Upper lobe of left lung (tissue), 6 donors: ENCODE data around the gene PSTPIP2. TPM values are rescaled to one million over a fixed set of nuclear protein-coding genes. Genes with fewer than 3 reads are reported as not detected.

Source experiments
- ATAC-seq, 2 donors: fragments of 200-7000 bp; cut with Tn5 transposase; one replicate each; pipeline ENCODE4 v1.9.1; 2022; ENCODE audit warnings: mild to moderate bottlenecking in 2 of 2, moderate library complexity in 2 of 2; ENCODE audit not compliant: low FRiP score in 2 of 2
- DNase-seq, 2 donors: peaks; one replicate each; pipeline ENCODE4 v3.0.0-alpha.2; 2019 to 2020
- H3K27ac ChIP-seq, 4 donors: fragments of 200-600 bp; sonication (generic); one replicate each; pipeline ENCODE4 v1.5.1; 2016 to 2019
- H3K27me3 ChIP-seq, 4 donors: fragments of 200-600 bp; sonication (generic); one replicate each; pipeline ENCODE4 v1.5.1; 2017 to 2019
- H3K36me3 ChIP-seq, 4 donors: fragments of 200-600 bp; sonication (generic); one replicate each; pipeline ENCODE4 v1.5.1; 2016 to 2019
- H3K4me1 ChIP-seq, 4 donors: fragments of 200-600 bp; sonication (generic); one replicate each; pipeline ENCODE4 v1.5.1; 2018 to 2019
- H3K4me3 ChIP-seq, 4 donors: fragments of 200-600 bp; sonication (generic); one replicate each; pipeline ENCODE4 v1.5.1; 2017 to 2019; ENCODE audit warnings: mild to moderate bottlenecking in 2 of 4, moderate library complexity in 1 of 4
- H3K9me3 ChIP-seq, 4 donors: fragments of 200-600 bp; sonication (generic); one replicate each; pipeline ENCODE4 v1.5.1; 2018 to 2019
- EP300 ChIP-seq, 4 donors: sonication (generic); formaldehyde crosslinking; IDR thresholded peaks; one replicate each; pipeline ENCODE4 v1.5.1; 2017; ENCODE audit warnings: antibody characterized with exemption in 4 of 4, control low read depth in 2 of 4
- POLR2A ChIP-seq, 4 donors: fragments of 450-650 bp; IDR thresholded peaks; one replicate each; pipeline ENCODE4 v1.5.1; 2016 to 2017; ENCODE audit warnings: antibody characterized with exemption in 4 of 4, mild to moderate bottlenecking in 2 of 4
- POLR2AphosphoS5 ChIP-seq, 2 donors: sonication (generic); formaldehyde crosslinking; IDR thresholded peaks; one replicate each; pipeline ENCODE4 v1.5.1; 2017; ENCODE audit warnings: antibody characterized with exemption in 2 of 2
- WGBS, 2 donors: methylation state at CpG; one replicate each; pipeline ENCODE4 v1.1.5; 2017 to 2018; 5-methylcytosine and 5-hydroxymethylcytosine counted together
- total RNA-seq, 6 donors: library from RNA; depleted of rRNA in 4 of 6; stranded (reverse); fragments of >200 nt in 4 of 6; gene quantifications; one replicate each; pipeline versions ENCODE4 v1.1.0 to v1.2.1, GENCODE V29; 2016 to 2021
- TF ChIP-seq, protein P1 (sequence below), 6 experiments: fragments of 450-650 bp in 4 of 6; fragments of 200-600 bp in 2 of 6; sonication (generic) in 2 of 6; IDR thresholded peaks; one replicate each; pipeline ENCODE4 v1.5.1; 2016 to 2019; ENCODE audit warnings: antibody characterized with exemption in 6 of 6
- donor health status: DM: no; HTN: no; CAD: no; lungs with moderate emphysema.
- donor health status: DM: no; HTN: yes; CAD: no; lungs with severe emphysema.

The PSTPIP2 gene
- total RNA-seq, 6 donors from 2014 or later: 8.9 to 48.2 (median 13.0) TPM

DNA sequence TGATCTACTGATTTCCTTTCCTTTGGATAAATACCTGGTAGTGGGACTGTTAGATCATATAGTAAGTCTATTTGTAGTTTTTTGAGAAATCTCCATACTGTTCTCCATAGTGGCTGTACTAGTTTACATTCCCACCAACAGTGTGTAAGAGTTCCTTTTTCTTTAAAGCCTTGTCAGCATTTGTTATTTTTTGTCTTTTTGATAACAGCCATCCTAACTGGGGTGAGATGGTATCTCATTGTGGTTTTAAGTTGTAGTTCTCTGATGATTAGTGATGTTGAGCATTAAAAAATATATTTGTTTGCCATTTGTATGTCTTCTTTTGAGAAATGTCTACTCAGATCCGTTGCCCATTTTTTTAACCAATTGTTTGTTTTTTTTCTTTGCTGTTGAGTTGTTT, 71.0 kb downstream of the PSTPIP2 start:
- Histone ChIP-seq H3K4me1 (peaks cover 0 to 3% (median 0%) of the 10 kb centered on the region in 4 donors), H3K27ac (no peak overlapping the region), H3K27me3 (no peaks in the 10 kb centered on the region), H3K9me3 (no peaks in the 10 kb centered on the region), H3K36me3 (no peaks in the 10 kb centered on the region), H3K4me3 (no peak overlapping the region)
- WGBS, 2 donors: 75 to 82% methylated on average over 1 of the region's 1 CpG
- no peak for DNase-seq
- no peak for ATAC-seq
- TF ChIP-seq POLR2A (IDR thresholded peaks at IDR 0.05): no peak
- TF ChIP-seq, protein P1, sequence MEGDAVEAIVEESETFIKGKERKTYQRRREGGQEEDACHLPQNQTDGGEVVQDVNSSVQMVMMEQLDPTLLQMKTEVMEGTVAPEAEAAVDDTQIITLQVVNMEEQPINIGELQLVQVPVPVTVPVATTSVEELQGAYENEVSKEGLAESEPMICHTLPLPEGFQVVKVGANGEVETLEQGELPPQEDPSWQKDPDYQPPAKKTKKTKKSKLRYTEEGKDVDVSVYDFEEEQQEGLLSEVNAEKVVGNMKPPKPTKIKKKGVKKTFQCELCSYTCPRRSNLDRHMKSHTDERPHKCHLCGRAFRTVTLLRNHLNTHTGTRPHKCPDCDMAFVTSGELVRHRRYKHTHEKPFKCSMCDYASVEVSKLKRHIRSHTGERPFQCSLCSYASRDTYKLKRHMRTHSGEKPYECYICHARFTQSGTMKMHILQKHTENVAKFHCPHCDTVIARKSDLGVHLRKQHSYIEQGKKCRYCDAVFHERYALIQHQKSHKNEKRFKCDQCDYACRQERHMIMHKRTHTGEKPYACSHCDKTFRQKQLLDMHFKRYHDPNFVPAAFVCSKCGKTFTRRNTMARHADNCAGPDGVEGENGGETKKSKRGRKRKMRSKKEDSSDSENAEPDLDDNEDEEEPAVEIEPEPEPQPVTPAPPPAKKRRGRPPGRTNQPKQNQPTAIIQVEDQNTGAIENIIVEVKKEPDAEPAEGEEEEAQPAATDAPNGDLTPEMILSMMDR (IDR thresholded peaks at IDR 0.05): no peak
- no peak for TF ChIP-seq POLR2AphosphoS5 (IDR thresholded peaks at IDR 0.05)
- TF ChIP-seq EP300 (IDR thresholded peaks at IDR 0.05): no peak

DNA sequence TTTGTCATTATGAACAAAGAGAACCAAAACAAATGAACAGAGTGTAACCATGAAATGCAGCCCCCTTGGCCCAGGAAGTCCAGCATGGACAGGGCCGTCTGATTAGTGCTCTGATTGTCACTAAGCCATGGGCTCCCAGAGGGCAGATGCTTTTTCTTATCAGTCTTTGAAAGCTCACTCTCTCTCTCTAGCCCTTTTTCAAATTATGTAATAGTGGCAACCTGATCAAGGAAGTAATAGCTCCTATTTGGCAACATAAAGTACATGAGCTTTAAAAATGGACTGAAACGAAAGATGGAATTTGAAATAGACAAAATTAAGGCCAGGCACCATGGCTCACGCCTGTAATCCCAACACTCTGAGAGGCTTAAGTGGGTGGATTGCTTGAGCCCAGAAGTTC, 72.5 kb downstream of the PSTPIP2 start:
- TF ChIP-seq, protein P1 (IDR thresholded peaks at IDR 0.05): no peak
- TF ChIP-seq POLR2A (IDR thresholded peaks at IDR 0.05) (no peak), POLR2AphosphoS5 (IDR thresholded peaks at IDR 0.05) (no peak), EP300 (IDR thresholded peaks at IDR 0.05) (no peak)
- 73 to 76% methylated on average over 3 of the region's 3 CpGs for WGBS, 2 donors
- Histone ChIP-seq H3K9me3 (no peaks in the 10 kb centered on the region), H3K27ac (no peak overlapping the region), H3K36me3 (no peaks in the 10 kb centered on the region), H3K27me3 (no peaks in the 10 kb centered on the region), H3K4me3 (no peak overlapping the region), H3K4me1 (peaks cover 0 to 3% (median 0%) of the 10 kb centered on the region in 4 donors)
- no peak for DNase-seq
- no peak for ATAC-seq

DNA sequence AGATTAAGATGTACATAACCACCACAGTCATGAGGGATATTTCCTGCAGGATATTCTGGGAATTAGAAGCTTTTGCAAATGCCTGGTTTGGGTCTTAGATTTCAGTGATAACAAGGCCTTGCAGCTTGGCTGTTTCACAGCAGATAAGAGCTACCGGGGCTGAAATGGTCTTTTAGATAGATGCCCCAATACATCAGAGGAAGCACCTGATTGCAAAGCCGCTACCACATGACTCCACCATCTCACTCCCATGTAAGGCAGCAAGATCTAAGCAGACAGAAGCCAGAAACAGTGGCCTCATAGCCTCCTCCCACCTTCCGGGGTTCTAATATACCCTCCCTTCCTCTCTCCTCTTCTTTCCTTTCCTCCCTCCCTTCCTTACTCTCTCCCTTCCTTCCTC, 73.8 kb downstream of the PSTPIP2 start:
- WGBS, 2 donors: 48 to 51% methylated on average over 3 of the region's 3 CpGs
- H3K36me3 ChIP-seq: no peaks in the 10 kb centered on the region

DNA sequence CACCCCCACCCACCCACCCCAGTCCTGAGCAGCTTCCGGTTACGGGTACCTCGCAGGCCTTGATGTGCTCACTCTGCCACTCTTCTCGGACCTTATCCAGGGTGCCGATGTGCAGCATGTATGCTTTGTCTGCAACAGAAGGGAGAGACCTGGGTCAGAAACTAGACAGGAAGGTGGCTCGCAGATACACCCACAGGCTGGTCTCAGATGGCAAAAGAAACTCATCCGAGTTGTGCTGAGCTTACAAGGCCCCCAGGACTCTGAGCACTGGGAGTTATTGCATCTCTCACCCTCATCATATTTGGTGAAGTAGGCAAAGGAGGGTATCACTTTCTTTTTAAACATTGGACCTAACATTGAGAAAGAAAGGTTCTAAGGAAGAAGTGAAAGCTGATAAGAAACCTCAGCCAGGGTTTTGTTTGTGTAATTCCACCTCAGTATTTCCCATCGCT, 74.3 kb downstream of the PSTPIP2 start:
- 67 to 75% methylated on average over 6 to 8 of the region's 8 CpGs for WGBS, 2 donors
- TF ChIP-seq, protein P1 (IDR thresholded peaks at IDR 0.05): no peak
- TF ChIP-seq POLR2A (IDR thresholded peaks at IDR 0.05) (no peak), EP300 (IDR thresholded peaks at IDR 0.05) (no peak), POLR2AphosphoS5 (IDR thresholded peaks at IDR 0.05) (no peak)
- no peaks in the 10 kb centered on the region for H3K27me3 ChIP-seq
- no peak for DNase-seq
- H3K4me1 ChIP-seq: peaks cover 0 to 3% (median 0%) of the 10 kb centered on the region in 4 donors
- no peak overlapping the region for H3K4me3 ChIP-seq
- no peaks in the 10 kb centered on the region for H3K36me3 ChIP-seq
- no peak for ATAC-seq
- H3K27ac ChIP-seq: peak overlapping the region in 2 of 4 donors; percentile 32 to 69
- no peaks in the 10 kb centered on the region for H3K9me3 ChIP-seq

More for the DNA sequence above, 73.8 kb downstream of the PSTPIP2 start:
- ATAC-seq (no peak), DNase-seq (no peak)
- TF ChIP-seq POLR2A (IDR thresholded peaks at IDR 0.05) (no peak), POLR2AphosphoS5 (IDR thresholded peaks at IDR 0.05) (no peak), EP300 (IDR thresholded peaks at IDR 0.05) (no peak)
- TF ChIP-seq, protein P1 (IDR thresholded peaks at IDR 0.05): no peak
- peaks cover 0 to 3% (median 0%) of the 10 kb centered on the region in 4 donors for H3K4me1 ChIP-seq
- H3K9me3 ChIP-seq: no peaks in the 10 kb centered on the region
- no peak overlapping the region for H3K4me3 ChIP-seq
- no peaks in the 10 kb centered on the region for H3K27me3 ChIP-seq
- H3K27ac ChIP-seq: peak overlapping the region in 2 of 4 donors; percentile 32 to 69

DNA sequence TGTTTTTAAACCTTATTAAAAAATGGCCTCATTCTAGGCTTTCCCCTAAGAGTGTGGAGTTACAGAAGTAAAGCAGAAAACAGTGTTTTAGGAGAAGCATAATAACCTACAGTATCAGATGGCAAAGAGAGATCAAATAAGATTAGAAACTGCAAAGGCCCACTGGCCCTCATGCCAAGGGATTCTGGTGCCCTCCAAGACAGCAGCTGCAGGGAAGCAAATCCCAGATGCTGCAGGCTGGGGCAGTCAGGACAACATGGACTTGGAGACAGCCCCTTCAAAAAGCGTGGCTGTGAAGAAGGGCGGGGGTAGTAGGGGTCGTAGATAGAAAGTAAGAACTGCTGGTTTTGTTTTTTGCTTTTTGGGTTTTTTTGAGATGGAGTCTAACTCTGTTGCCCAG, 76.6 kb downstream of the PSTPIP2 start:
- ATAC-seq: no peak
- H3K36me3 ChIP-seq: no peaks in the 10 kb centered on the region

More for the DNA sequence above, 76.6 kb downstream of the PSTPIP2 start:
- Histone ChIP-seq H3K27ac (no peak overlapping the region), H3K4me1 (peaks cover 0 to 3% (median 0%) of the 10 kb centered on the region in 4 donors), H3K4me3 (no peak overlapping the region), H3K27me3 (no peaks in the 10 kb centered on the region), H3K9me3 (no peaks in the 10 kb centered on the region)
- DNase-seq: no peak
- 89 to 100% methylated on average over 3 of the region's 3 CpGs for WGBS, 2 donors
- TF ChIP-seq, protein P1 (IDR thresholded peaks at IDR 0.05): no peak
- TF ChIP-seq EP300 (IDR thresholded peaks at IDR 0.05) (no peak), POLR2A (IDR thresholded peaks at IDR 0.05) (no peak), POLR2AphosphoS5 (IDR thresholded peaks at IDR 0.05) (no peak)
